Measurements from ENCODE around the gene FKBP15.

FKBP15 gene

DNA sequence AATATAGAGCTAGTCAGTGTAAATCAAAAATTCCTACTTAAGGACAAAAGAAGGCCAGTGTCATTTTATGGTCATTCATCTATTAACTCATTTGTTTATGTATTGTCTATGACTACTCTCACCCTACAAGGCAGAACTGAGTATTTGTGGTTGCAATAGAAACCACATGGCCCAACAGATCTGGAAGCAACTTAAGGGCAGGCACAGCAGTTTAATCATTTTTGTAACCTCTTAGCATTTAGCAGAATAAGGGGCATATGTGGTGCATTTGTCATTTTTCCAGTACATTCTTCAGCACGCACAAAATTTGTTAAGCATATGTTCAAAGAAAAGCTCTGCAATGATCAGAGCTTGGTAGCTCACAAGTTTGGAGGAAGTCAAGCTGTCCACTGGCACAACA, 1.1 kb downstream of the FKBP15 start:
- H3K9me3 Mint-ChIP-seq: no peaks in the 10 kb centered on the region
- H3K4me1 Mint-ChIP-seq (ENCODE audit: low read depth): peaks cover 39% of the 10 kb centered on the region
- H3K27ac Mint-ChIP-seq: peak overlapping the region; percentile 80
- H3K27me3 Mint-ChIP-seq (ENCODE audit: low read depth): no peaks in the 10 kb centered on the region
- peaks cover 10% of the 10 kb centered on the region for H3K36me3 Mint-ChIP-seq (ENCODE audit: low read depth)
- H3K4me3 Mint-ChIP-seq: peak overlapping the region; percentile 95

- peak overlapping the region; percentile 80 for H3K27ac Mint-ChIP-seq
- H3K4me1 Mint-ChIP-seq (ENCODE audit: low read depth): peaks cover 41% of the 10 kb centered on the region
- H3K27me3 Mint-ChIP-seq (ENCODE audit: low read depth): no peaks in the 10 kb centered on the region
- peak overlapping the region; percentile 95 for H3K4me3 Mint-ChIP-seq
- peaks cover 10% of the 10 kb centered on the region for H3K36me3 Mint-ChIP-seq (ENCODE audit: low read depth)
- H3K9me3 Mint-ChIP-seq: no peaks in the 10 kb centered on the region
These were observed 1.7 kb downstream of the FKBP15 start for GRCh38 chr9:113219186-113219936.

DNA sequence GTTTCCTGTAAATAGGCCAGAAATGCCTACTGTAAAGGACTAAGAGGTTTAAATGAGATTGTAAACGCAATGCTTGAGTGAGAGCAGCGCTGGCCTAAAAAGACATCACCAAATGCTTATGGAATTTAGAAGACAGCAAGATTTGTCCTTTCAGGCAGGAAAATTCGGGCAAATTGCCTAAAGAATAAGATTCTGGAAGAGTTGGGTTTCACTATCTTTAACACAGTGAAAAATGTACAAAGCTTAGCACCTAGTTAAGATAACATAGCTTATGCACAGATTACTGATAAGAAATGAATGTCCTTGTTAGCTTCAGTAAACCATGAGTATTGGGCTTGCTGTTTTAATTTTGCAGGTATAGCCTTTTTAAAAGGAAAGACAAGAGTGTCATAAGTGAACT, 4.7 kb downstream of the FKBP15 start:
- H3K9me3 Mint-ChIP-seq: no peaks in the 10 kb centered on the region
- H3K4me3 Mint-ChIP-seq: no peak overlapping the region
- peaks cover 19% of the 10 kb centered on the region for H3K36me3 Mint-ChIP-seq (ENCODE audit: low read depth)
- no peaks in the 10 kb centered on the region for H3K27me3 Mint-ChIP-seq (ENCODE audit: low read depth)
- no peak overlapping the region for H3K27ac Mint-ChIP-seq
- peaks cover 28% of the 10 kb centered on the region for H3K4me1 Mint-ChIP-seq (ENCODE audit: low read depth)

- Mint-ChIP-seq H3K4me1 (ENCODE audit: low read depth) (peaks cover 24% of the 10 kb centered on the region), H3K36me3 (ENCODE audit: low read depth) (peaks cover 21% of the 10 kb centered on the region), H3K4me3 (no peak overlapping the region)
These were observed 5.9 kb downstream of the FKBP15 start for GRCh38 chr9:113215132-113215531.

DNA sequence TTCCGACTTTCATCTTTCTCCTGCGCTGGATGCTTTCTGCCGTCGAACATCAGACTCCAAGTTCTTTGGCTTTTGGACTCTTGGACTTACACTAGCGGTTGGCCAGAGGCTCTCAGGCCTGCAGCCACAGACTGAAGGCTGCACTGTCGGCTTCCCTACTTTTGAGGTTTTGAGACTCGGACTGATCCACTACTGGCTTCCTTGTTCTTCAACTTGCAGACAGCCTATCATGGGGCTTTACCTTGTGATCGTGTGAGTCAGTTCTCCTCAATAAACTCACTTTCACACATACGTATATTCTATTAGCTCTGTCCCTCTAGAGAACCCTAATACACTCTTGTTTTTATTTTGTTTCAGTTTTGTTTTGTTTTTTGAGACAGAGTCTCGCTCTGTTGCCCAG, 10.3 kb downstream of the FKBP15 start:
- no peaks in the 10 kb centered on the region for H3K27me3 Mint-ChIP-seq (ENCODE audit: low read depth)
- H3K9me3 Mint-ChIP-seq: no peaks in the 10 kb centered on the region
- peaks cover 10% of the 10 kb centered on the region for H3K4me1 Mint-ChIP-seq (ENCODE audit: low read depth)
- H3K36me3 Mint-ChIP-seq (ENCODE audit: low read depth): peaks cover 34% of the 10 kb centered on the region
- H3K4me3 Mint-ChIP-seq: no peak overlapping the region
- H3K27ac Mint-ChIP-seq: no peak overlapping the region

More at GRCh38 chr9:113215132-113215531, 5.9 kb downstream of the FKBP15 start:
- Mint-ChIP-seq H3K9me3 (no peaks in the 10 kb centered on the region), H3K27me3 (ENCODE audit: low read depth) (no peaks in the 10 kb centered on the region), H3K27ac (peak overlapping the region; percentile 12)

DNA sequence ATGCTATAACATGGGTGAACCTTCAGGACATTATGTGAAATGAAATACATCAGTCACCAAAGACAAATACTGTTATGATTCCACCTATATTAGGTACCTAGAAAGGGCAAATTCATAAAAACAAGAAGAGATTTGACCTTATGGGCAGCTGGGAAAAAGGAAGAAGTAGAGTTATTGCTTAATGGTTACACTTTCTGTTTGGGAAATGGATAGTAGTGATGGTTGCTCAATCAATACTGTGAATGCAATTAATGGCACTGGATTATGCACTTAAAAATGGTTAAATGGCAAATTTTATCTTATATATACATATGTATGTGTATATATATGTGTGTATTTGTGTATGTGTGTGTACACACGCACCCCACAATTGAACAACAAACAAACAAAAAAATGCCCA, 15.2 kb downstream of the FKBP15 start:
- H3K9me3 Mint-ChIP-seq: no peaks in the 10 kb centered on the region
- peaks cover 48% of the 10 kb centered on the region for H3K36me3 Mint-ChIP-seq (ENCODE audit: low read depth)
- peaks cover 5% of the 10 kb centered on the region for H3K4me1 Mint-ChIP-seq (ENCODE audit: low read depth)
- no peak overlapping the region for H3K4me3 Mint-ChIP-seq
- no peaks in the 10 kb centered on the region for H3K27me3 Mint-ChIP-seq (ENCODE audit: low read depth)
- H3K27ac Mint-ChIP-seq: no peak overlapping the region

GRCh38 chr9:113205432-113205831, 15.6 kb downstream of the FKBP15 start:
- H3K27ac Mint-ChIP-seq: no peak overlapping the region
- H3K36me3 Mint-ChIP-seq (ENCODE audit: low read depth): peaks cover 48% of the 10 kb centered on the region
- no peaks in the 10 kb centered on the region for H3K9me3 Mint-ChIP-seq
- no peaks in the 10 kb centered on the region for H3K27me3 Mint-ChIP-seq (ENCODE audit: low read depth)
- H3K4me1 Mint-ChIP-seq (ENCODE audit: low read depth): peaks cover 5% of the 10 kb centered on the region
- H3K4me3 Mint-ChIP-seq: no peak overlapping the region

DNA sequence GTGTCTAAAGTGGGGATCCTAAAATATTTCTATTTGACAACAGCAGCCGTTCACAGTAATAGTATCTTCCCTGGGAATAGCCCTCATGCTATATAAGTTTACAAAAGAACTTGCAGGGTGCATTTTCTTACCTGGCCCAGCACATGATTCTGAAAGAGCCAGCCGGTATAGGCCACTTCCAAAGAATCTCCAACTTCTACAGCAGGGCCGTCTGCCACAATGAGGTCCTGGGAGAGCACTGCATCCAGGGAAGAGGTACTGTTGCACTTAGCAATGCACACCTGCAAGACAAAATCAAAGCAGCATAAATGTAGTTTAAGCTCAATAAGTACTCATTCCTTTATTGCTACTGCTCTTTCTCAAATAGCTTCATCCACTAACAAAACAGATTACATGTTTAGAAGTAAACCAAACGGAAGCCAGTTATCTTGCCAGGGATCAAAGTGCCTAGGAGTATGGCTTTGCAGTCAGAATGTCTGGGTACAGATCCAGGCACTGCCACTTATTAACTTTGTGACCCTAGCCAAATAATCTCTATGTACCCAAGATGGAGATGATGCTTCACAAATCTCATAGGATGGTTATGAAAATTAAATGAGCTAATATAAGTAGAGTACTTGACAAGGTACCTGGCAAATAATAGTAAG, 21.3 kb downstream of the FKBP15 start:
- H3K4me1 Mint-ChIP-seq (ENCODE audit: low read depth): peaks cover 5% of the 10 kb centered on the region
- H3K36me3 Mint-ChIP-seq (ENCODE audit: low read depth): peaks cover 53% of the 10 kb centered on the region
- no peak overlapping the region for H3K4me3 Mint-ChIP-seq
- H3K9me3 Mint-ChIP-seq: no peaks in the 10 kb centered on the region
- H3K27ac Mint-ChIP-seq: no peak overlapping the region
- H3K27me3 Mint-ChIP-seq (ENCODE audit: low read depth): no peaks in the 10 kb centered on the region

GRCh38 chr9:113192455-113192854, 28.6 kb downstream of the FKBP15 start:
- no peak overlapping the region for H3K27ac Mint-ChIP-seq

GRCh38 chr9:113187929-113188595, 33.0 kb downstream of the FKBP15 start:
- Mint-ChIP-seq H3K9me3 (no peaks in the 10 kb centered on the region), H3K36me3 (ENCODE audit: low read depth) (peaks cover 49% of the 10 kb centered on the region), H3K4me1 (ENCODE audit: low read depth) (peaks cover 9% of the 10 kb centered on the region), H3K27me3 (ENCODE audit: low read depth) (no peaks in the 10 kb centered on the region), H3K27ac (peak overlapping the region; percentile 60), H3K4me3 (no peak overlapping the region)

More at GRCh38 chr9:113192455-113192854, 28.6 kb downstream of the FKBP15 start:
- no peaks in the 10 kb centered on the region for H3K27me3 Mint-ChIP-seq (ENCODE audit: low read depth)
- peaks cover 14% of the 10 kb centered on the region for H3K4me1 Mint-ChIP-seq (ENCODE audit: low read depth)
- H3K4me3 Mint-ChIP-seq: no peak overlapping the region
- peaks cover 44% of the 10 kb centered on the region for H3K36me3 Mint-ChIP-seq (ENCODE audit: low read depth)
- H3K9me3 Mint-ChIP-seq: no peaks in the 10 kb centered on the region

DNA sequence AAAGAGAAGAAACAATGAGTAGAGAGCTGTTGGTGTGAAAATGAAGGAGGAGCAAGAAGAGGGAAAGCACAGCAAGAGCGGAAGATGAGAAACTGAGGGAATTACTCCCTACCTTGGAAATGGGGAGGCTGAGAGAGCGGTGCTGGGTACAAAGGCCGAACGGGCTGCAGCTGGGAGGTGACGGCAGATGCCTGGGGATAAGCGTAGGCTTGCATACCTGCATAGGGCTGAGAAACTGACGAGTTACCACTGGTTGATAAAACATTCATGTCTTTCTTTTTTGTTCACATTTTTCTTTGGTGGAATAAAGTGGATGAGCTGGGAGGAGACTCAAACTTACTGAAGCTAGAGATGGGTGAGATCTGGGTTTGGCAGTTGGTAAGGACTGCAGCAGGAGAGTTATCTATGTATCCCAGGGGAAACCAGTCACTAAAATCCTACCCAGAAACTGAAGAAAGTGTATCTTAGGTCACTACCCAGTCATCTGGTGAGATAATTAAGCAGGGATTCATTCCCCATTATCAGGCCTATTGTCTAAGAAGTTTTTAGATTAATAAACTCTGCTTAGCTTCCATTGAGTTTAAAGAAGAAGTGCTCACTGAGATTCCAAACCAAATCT, 34.8 kb downstream of the FKBP15 start:
- peaks cover 62% of the 10 kb centered on the region for H3K36me3 Mint-ChIP-seq (ENCODE audit: low read depth)
- H3K9me3 Mint-ChIP-seq: no peaks in the 10 kb centered on the region
- H3K4me3 Mint-ChIP-seq: no peak overlapping the region
- peaks cover 9% of the 10 kb centered on the region for H3K4me1 Mint-ChIP-seq (ENCODE audit: low read depth)
- H3K27ac Mint-ChIP-seq: no peak overlapping the region
- H3K27me3 Mint-ChIP-seq (ENCODE audit: low read depth): no peaks in the 10 kb centered on the region

DNA sequence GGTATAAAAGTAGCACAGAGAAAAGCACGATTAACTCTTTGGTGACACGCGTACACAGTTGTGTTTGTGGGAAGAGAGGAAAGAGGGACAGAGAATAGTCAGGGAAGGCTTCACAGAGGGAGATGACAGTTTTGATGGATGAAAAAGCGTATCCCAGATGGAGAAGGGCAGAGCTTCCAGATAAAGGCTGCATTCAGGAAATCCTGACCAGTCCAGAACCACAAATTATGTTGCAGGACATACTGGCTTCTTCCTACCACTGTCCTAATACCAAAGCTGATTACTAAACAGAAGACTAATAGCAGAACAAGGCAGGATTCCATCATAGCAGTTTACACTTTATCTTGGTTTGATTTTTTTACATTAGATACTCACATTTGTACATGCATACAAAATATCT, 35.8 kb downstream of the FKBP15 start:
- peaks cover 60% of the 10 kb centered on the region for H3K36me3 Mint-ChIP-seq (ENCODE audit: low read depth)
- H3K27ac Mint-ChIP-seq: no peak overlapping the region
- H3K27me3 Mint-ChIP-seq (ENCODE audit: low read depth): no peaks in the 10 kb centered on the region
- peaks cover 11% of the 10 kb centered on the region for H3K4me1 Mint-ChIP-seq (ENCODE audit: low read depth)
- no peak overlapping the region for H3K4me3 Mint-ChIP-seq
- no peaks in the 10 kb centered on the region for H3K9me3 Mint-ChIP-seq

DNA sequence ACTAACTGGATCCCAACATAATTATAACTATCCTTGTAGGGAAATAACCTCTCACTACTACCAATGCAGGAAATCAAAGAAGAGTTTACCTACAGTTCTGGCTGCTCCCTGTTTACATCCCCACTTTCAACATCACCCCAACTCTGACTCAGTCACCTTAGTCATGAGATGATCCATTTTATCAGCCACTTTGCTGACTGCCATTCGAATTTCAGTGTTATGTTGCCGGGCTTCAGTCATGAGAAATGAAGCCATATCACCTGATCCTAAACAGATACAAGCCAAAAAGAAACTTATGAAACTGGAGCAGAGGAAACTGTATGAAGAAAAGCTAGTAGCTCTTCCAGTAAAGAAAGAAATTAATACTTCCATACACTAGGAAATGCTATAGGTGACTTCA, 36.5 kb downstream of the FKBP15 start:
- H3K9me3 Mint-ChIP-seq: no peaks in the 10 kb centered on the region
- H3K27ac Mint-ChIP-seq: no peak overlapping the region
- no peak overlapping the region for H3K4me3 Mint-ChIP-seq
- H3K36me3 Mint-ChIP-seq (ENCODE audit: low read depth): peaks cover 61% of the 10 kb centered on the region
- H3K4me1 Mint-ChIP-seq (ENCODE audit: low read depth): peaks cover 12% of the 10 kb centered on the region
- no peaks in the 10 kb centered on the region for H3K27me3 Mint-ChIP-seq (ENCODE audit: low read depth)

GRCh38 chr9:113183956-113184488, 37.1 kb downstream of the FKBP15 start:
- Mint-ChIP-seq H3K27ac (no peak overlapping the region), H3K4me1 (ENCODE audit: low read depth) (peaks cover 12% of the 10 kb centered on the region), H3K4me3 (no peak overlapping the region), H3K27me3 (ENCODE audit: low read depth) (no peaks in the 10 kb centered on the region), H3K9me3 (no peaks in the 10 kb centered on the region), H3K36me3 (ENCODE audit: low read depth) (peaks cover 63% of the 10 kb centered on the region)
